Superior temporal gyrus (tissue), 1 donor: Measurements from ENCODE around the gene OLFM2.
"Not testable (repeated sequence)": the region's sequence is repeated elsewhere in the genome, so short reads cannot be mapped to it uniquely, and the experiment has no call there.

Experiments
- DNase-seq: peaks from one replicate; pipeline ENCODE4 v3.0.0-alpha.2; 2016; ENCODE audit errors: extremely low spot score

The OLFM2 gene

DNA sequence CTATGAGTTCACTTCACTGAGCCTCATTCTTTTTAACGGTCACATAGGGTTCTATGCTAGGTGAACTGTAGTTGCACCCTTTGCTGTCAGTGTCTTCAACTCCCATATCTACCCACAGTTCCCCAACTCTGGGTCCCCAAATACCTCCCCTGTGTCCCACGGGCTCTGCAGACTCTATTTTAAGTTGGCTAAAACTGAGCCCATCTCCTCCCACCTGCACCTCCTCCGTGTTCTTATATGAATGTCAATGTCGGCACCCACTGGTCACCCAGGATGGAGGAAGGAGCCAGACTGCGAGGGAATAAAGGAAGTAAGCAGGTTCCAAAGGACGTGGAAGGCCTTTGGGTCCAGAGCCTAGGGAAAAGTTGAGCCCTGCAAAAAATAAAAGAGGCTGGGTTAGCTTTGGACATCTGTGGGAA is 102.0 kb downstream of the OLFM2 start:
- DNase-seq = no peak

GRCh38 chr19:9828551-9829063 is 107.7 kb downstream of the OLFM2 start:
- DNase-seq = no peak

DNA sequence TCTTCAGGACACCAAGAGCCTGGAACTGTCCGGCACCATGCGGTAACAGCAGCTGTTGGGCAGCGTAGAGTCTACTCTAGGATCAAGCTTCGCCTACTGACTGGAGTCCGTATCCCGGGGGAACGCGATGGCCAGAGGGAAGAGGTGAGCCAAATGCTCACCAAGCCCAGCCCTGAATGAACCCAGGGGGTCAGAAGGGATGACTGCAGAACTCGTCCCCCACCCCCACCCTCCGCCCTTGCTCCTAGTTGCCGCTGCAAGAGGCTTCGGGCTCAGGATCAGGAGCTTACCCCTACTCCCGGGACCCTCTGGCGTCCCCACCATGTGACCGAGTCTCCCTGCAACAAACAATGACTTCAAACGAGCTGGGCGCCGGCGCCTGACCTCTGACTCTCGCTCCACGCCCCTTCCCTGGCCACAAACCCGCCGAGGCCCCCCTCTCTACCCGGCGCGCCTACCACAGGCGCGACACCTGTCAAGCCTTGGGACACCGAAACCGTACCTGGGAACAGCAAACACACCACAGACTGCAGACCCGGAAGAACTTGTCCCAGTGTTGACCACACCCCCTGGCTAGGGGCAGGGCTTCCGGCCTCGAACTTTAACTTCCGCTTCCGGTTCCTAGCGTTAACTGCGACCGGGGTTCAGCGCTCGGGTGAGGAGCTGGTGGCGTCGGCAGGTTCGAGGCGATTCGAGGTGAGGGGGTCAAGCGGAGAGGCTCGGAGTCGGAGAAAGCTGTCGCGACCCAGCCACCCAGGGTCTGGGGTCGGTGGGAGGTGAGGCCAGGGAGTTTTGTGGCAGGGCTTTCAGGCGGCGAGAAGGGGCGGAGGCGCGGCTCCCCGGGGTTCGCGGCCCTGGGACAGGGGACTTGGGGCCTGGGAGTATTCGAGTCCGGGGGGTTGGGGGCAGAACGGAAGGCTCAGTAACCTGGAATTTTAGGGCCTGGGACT is 108.8 kb downstream of the OLFM2 start, which contains the start of gene UBL5:
TSS of gene UBL5 (plus strand) at position 630 of the 950 bp plus-strand sequence. CDS start 420 bp downstream, outside the sequence.
- DNase-seq = peak; percentile 97

- no peak for DNase-seq
Measured at GRCh38 chr19:9823816-9824215, 112.5 kb downstream of the OLFM2 start.

- not testable (repeated sequence) for DNase-seq
Measured at GRCh38 chr19:9820034-9820433, 116.3 kb downstream of the OLFM2 start.

DNA sequence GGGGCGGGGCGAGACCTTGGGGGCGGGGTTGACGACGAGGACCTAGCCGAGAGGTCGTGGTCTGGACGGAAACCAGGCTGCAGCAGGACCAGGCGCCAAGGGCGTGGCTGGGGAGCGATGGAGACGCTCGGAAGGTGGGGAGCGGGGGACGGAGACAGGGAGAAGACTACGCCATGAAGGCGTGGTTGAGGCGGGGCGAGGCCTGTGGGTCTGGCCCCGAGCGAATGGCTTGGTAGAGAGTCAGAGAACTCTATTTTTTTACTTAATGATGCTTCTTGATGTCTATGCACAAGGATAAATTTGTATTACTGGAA is 116.8 kb downstream of the OLFM2 start:
- DNase-seq = no peak

DNA sequence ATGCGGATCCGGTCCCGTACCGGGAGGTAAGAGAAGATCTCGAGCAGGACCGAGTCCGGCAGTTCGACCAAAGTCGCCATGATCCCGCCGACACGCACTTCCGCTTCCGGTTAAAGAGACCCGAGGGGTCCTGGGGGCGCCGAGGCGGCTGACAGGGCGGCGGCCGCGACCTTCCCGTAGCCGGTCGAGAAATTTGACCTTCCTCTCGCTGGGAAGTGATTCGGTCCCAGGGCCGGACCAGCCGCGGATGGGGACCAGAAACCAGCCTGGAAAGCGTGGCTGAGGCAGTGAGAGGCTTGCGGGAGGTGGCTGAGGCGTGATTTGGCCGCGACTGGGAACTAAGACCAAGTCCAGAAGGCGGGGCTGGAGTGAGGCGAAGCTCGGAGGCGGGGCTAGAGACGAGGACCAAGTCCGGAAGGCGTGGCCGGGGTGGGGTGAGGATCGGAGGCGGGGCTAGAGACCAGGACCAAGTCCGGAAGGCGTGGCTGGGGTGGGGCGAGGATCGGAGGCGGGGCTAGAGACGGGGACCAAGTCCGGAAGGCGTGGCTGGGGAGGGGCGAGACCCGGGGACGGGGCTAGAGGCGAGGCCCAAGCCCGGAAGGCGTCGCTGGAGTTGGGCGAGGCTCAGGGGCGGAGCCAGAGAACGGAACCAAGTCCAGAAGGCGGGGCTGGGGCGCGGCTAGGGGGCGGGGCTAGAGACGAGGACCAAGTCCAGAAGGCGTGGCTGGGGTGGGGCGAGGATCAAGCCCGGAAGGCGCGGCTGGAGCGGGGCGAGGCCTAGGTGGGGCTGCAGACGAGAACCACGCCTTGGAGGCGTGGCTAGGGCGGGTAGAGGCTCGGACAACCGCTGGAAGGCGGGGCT is 117.3 kb downstream of the OLFM2 start, which contains the start of gene FBXL12:
TSS of gene FBXL12 (minus strand) at position 346 of the 862 bp plus-strand sequence. CDS start at position 80, 266 bp downstream.
- peak; percentile 99 for DNase-seq

GRCh38 chr19:9818175-9818733 is 118.1 kb downstream of the OLFM2 start:
- DNase-seq = no peak

- DNase-seq = no peak
Measured at GRCh38 chr19:9811139-9811538, 125.2 kb downstream of the OLFM2 start.

- no peak for DNase-seq
Measured at GRCh38 chr19:9808855-9809824, 127.2 kb downstream of the OLFM2 start.

DNA sequence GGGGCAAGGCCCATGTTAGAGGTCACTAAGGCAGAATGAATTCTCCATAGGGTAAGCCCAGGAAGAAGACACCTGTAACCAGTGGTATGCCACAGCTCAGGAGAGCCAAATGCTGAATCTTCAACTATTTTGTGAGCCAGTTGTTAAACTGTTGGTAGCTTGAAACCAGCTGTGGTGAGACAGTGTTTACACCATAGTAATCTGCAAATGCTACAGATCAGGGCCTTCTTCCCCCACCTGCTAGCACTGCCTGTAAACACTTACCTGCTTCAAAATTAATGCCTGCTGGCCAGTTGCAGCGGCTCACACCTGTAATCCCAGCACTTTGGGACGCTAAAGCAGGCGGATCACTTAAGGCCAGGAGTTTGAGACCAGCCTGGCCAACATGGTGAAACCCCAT is 129.5 kb downstream of the OLFM2 start:
- DNase-seq = no peak
